ENCODE measurements around the gene RUSF1. TPM values are rescaled to one million over a fixed set of nuclear protein-coding genes. Genes with fewer than 3 reads are reported as not detected.

The RUSF1 gene
- polyA plus RNA-seq, 2 donors = 31.6 to 52.1 TPM

GRCh38 chr16:31440516-31441184 is 67.5 kb downstream of the RUSF1 start:
- Histone ChIP-seq H3K4me1 (ENCODE audit: control insufficient read depth in 2 of 2, insufficient read depth in 2 of 2, low read length in 1 of 2) (peaks cover 0 to 4% of the 10 kb centered on the region in 2 donors), H3K27ac (ENCODE audit: low read depth in 2 of 2, low read length in 1 of 2) (no peak overlapping the region), H3K4me3 (ENCODE audit: low read depth in 1 of 2, low read length in 2 of 2) (no peak overlapping the region), H3K9me3 (ENCODE audit: control insufficient read depth in 2 of 2, insufficient read depth in 1 of 2, low read depth in 1 of 2, low read length in 1 of 2) (no peaks in the 10 kb centered on the region), H3K36me3 (ENCODE audit: control insufficient read depth in 2 of 2, insufficient read depth in 2 of 2, low read length in 1 of 2) (no peaks in the 10 kb centered on the region), H3K27me3 (ENCODE audit: control insufficient read depth in 1 of 2, insufficient read depth in 2 of 2, low read length in 2 of 2) (no peaks in the 10 kb centered on the region)
- 66 to 71% methylated on average over 4 of the region's 4 CpGs for WGBS, 2 donors

DNA sequence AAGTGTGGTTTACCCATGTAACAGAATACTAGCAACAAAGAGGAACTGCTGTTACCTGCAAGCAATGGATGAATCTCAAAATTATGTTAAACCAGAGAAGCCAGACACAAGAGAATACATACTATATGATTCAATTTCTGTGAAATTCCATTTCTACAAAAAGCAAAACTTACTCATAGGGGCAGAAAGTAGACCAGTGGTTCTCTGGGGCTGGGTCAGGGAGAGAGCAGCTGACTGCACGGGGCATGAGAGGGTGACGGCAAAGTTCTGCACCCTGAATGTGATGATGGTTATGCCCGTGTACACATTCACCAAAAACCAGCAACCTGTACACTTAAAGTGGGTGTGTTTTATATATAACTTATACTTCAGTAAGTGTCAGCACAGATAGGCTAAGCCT is 68.7 kb downstream of the RUSF1 start:
- no peaks in the 10 kb centered on the region for H3K9me3 ChIP-seq (ENCODE audit: control insufficient read depth in 2 of 2, insufficient read depth in 1 of 2, low read depth in 1 of 2, low read length in 1 of 2)
- H3K27ac ChIP-seq (ENCODE audit: low read depth in 2 of 2, low read length in 1 of 2) = no peak overlapping the region
- H3K36me3 ChIP-seq (ENCODE audit: control insufficient read depth in 2 of 2, insufficient read depth in 2 of 2, low read length in 1 of 2) = no peaks in the 10 kb centered on the region
- H3K27me3 ChIP-seq (ENCODE audit: control insufficient read depth in 1 of 2, insufficient read depth in 2 of 2, low read length in 2 of 2) = no peaks in the 10 kb centered on the region
- 76 to 80% methylated on average over 3 of the region's 3 CpGs for WGBS, 2 donors
- H3K4me1 ChIP-seq (ENCODE audit: control insufficient read depth in 2 of 2, insufficient read depth in 2 of 2, low read length in 1 of 2) = peaks cover 0 to 7% of the 10 kb centered on the region in 2 donors
- H3K4me3 ChIP-seq (ENCODE audit: low read depth in 1 of 2, low read length in 2 of 2) = no peak overlapping the region

Other genes starting within 250 kb of the RUSF1 start
- gene ITGAM, start 248.4 kb downstream of the RUSF1 start, polyA plus RNA-seq = under 1 TPM; 0.44 to 0.57 TPM
- 1 to 10 TPM; 1.1 to 1.5 TPM for gene ITGAX, start 153.2 kb downstream of the RUSF1 start, polyA plus RNA-seq
- under 1 TPM in 1 of 2 donors, not detected in 1; 0.02 TPM for gene ITGAD, start 115.1 kb downstream of the RUSF1 start, polyA plus RNA-seq
- gene COX6A2, start 80.0 kb downstream of the RUSF1 start, polyA plus RNA-seq = under 1 TPM; 0.24 to 0.53 TPM
- under 1 TPM; 0.12 to 0.18 TPM for gene ZNF843, start 65.6 kb downstream of the RUSF1 start, polyA plus RNA-seq
- gene ARMC5, start 48.9 kb downstream of the RUSF1 start, polyA plus RNA-seq = 10 to 100 TPM; 10.3 to 15.1 TPM
- 10 to 100 TPM; 13.5 to 28.2 TPM for gene TGFB1I1, start 36.2 kb downstream of the RUSF1 start, polyA plus RNA-seq
- 1 to 10 TPM in 1 of 2 donors, under 1 TPM in 1; 0.73 to 1.3 TPM for gene SLC5A2, start 25.3 kb downstream of the RUSF1 start, polyA plus RNA-seq
- gene AHSP, start 19.5 kb upstream of the RUSF1 start, polyA plus RNA-seq = not detected